A673 (cell line): ENCODE results near the gene TFDP2.

ENCODE experiments used
- EZH2 ChIP-seq: fragments of 200-600 bp; sonication (generic); IDR thresholded peaks from 2 replicates; pipeline ENCODE4 v1.6.1; 2017; ENCODE audit warnings: borderline replicate concordance, low read depth, mild to moderate bottlenecking, mixed read lengths, antibody characterized with exemption, low read length; ENCODE audit not compliant: poor library complexity, severe bottlenecking
- TF ChIP-seq, protein P1 (sequence below): fragments of 300-800, 200-600 bp; sonication (generic); conservative IDR thresholded peaks from 2 replicates; pipeline ENCODE4 v1.5.1; 2017; ENCODE audit warnings: low read depth, mild to moderate bottlenecking, antibody characterized with exemption, low read length, moderate library complexity, mixed read lengths

DNA sequence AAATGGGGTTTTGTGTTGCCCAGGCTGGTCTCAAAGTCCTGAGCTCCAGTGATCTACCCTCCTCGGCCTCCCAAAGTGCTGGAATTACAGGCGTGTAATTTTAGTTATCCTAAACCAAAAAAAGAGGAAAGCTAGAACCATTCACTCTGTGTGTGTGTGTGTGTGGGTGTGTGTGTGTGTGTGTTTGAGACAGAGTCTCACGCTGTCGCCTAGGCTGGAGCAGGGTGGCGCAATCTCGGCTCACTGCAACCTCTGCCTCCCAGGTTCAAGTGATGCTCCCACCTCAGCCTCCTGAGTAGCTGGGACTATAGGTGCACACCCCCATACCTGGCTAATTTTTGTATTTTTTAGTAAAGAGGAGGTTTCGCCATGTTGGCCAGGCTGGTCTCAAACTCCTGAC, 84.0 kb downstream of the TFDP2 start:
- no peak for TF ChIP-seq EZH2
- TF ChIP-seq, protein P1, sequence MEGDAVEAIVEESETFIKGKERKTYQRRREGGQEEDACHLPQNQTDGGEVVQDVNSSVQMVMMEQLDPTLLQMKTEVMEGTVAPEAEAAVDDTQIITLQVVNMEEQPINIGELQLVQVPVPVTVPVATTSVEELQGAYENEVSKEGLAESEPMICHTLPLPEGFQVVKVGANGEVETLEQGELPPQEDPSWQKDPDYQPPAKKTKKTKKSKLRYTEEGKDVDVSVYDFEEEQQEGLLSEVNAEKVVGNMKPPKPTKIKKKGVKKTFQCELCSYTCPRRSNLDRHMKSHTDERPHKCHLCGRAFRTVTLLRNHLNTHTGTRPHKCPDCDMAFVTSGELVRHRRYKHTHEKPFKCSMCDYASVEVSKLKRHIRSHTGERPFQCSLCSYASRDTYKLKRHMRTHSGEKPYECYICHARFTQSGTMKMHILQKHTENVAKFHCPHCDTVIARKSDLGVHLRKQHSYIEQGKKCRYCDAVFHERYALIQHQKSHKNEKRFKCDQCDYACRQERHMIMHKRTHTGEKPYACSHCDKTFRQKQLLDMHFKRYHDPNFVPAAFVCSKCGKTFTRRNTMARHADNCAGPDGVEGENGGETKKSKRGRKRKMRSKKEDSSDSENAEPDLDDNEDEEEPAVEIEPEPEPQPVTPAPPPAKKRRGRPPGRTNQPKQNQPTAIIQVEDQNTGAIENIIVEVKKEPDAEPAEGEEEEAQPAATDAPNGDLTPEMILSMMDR, result no peak
